A673 (cell line): ENCODE results near the gene PBXIP1.

Source experiments
- EZH2 ChIP-seq: fragments of 200-600 bp; sonication (generic); IDR thresholded peaks from 2 replicates; pipeline ENCODE4 v1.6.1; 2017; ENCODE audit warnings: borderline replicate concordance, low read depth, mild to moderate bottlenecking, mixed read lengths, antibody characterized with exemption, low read length; ENCODE audit not compliant: poor library complexity, severe bottlenecking
- TF ChIP-seq, protein P1 (sequence below): fragments of 300-800, 200-600 bp; sonication (generic); conservative IDR thresholded peaks from 2 replicates; pipeline ENCODE4 v1.5.1; 2017; ENCODE audit warnings: low read depth, mild to moderate bottlenecking, antibody characterized with exemption, low read length, moderate library complexity, mixed read lengths

GRCh38 chr1:154969860-154970452 lies 14.1 kb upstream of the PBXIP1 start:
- no peak for TF ChIP-seq EZH2
- TF ChIP-seq, protein P1, sequence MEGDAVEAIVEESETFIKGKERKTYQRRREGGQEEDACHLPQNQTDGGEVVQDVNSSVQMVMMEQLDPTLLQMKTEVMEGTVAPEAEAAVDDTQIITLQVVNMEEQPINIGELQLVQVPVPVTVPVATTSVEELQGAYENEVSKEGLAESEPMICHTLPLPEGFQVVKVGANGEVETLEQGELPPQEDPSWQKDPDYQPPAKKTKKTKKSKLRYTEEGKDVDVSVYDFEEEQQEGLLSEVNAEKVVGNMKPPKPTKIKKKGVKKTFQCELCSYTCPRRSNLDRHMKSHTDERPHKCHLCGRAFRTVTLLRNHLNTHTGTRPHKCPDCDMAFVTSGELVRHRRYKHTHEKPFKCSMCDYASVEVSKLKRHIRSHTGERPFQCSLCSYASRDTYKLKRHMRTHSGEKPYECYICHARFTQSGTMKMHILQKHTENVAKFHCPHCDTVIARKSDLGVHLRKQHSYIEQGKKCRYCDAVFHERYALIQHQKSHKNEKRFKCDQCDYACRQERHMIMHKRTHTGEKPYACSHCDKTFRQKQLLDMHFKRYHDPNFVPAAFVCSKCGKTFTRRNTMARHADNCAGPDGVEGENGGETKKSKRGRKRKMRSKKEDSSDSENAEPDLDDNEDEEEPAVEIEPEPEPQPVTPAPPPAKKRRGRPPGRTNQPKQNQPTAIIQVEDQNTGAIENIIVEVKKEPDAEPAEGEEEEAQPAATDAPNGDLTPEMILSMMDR, result no peak
